Retina (tissue), 1 donor: ENCODE results near the gene MC1R.
"Not testable (repeated sequence)": the region's sequence is repeated elsewhere in the genome, so short reads cannot be mapped to it uniquely, and the experiment has no call there.

ENCODE experiments used
- DNase-seq: peaks from one replicate; pipeline ENCODE4 v3.0.0-alpha.2; 2016

The MC1R gene

DNA sequence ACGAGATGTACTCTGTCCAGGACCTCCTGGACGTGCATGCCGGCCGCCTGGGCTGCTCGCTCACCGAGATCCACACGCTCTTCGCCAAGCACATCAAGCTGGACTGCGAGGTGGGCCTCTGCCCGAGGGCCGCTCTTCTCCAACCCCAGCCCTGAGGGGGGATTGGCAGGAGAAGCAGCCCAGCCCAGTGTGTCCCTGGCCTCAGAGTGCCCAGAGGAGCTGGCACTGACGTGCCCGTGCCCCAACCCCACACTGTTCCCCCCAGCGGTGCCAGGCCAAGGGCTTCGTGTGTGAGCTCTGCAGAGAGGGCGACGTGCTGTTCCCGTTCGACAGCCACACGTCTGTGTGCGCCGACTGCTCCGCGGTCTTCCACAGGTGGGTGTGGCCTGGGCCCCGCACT is 45.5 kb downstream of the MC1R start:
- DNase-seq, result no peak

DNA sequence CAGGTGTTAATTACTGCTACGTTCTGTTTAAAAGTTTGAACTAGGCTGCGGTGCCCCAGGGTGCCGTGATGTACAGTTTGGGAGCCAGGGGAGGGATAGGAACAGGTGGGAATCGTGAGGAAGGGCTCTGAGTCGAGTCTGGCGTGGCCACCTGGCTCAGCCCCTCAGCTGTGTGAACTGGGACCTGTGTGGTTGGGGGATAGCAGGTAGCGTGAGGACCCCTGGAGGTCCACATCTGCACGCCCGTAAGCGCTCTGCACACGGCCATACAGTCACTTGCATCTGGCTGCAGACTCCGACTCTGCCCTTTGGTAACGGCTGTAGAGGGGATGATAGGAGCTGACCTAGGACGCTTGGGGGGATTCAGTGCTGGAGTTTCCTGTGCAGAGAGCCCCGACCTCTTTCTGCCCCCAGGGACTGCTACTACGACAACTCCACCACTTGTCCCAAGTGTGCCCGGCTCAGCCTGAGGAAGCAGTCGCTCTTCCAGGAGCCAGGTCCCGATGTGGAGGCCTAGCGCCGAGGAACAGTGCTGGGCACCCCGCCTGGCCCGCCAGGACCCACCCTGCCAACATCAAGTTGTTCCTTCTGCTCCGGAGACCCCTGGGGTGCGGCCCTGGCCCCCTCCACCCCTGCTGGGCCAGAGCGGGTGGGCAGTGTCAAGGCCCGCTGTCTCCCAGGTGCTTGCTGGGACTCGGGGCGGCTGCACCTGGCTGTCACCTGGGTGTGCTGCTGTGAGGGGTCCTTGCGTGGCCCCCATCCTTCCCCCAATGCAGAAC is 47.0 kb downstream of the MC1R start:
- no peak for DNase-seq

DNA sequence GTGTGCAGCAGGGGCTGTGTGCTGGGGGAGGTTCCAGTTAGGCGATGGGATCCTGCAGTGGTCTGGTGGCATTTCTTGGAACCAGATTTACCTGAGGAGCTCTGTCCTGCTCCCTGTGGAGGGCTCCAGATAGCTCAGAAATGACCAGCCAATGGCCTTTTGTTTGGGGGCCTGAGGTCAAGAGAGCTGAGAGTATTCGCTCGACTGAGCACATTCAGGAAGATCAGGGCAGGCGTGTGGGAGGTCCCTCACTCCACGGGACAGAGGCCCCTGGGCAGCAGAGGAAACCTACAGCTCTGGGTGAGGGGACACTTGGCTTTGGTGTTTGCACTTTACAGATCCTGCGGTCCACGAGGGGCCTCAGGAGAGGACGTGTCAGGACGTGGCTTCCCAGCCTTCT is 48.1 kb downstream of the MC1R start:
- DNase-seq, result peak; percentile 28

DNA sequence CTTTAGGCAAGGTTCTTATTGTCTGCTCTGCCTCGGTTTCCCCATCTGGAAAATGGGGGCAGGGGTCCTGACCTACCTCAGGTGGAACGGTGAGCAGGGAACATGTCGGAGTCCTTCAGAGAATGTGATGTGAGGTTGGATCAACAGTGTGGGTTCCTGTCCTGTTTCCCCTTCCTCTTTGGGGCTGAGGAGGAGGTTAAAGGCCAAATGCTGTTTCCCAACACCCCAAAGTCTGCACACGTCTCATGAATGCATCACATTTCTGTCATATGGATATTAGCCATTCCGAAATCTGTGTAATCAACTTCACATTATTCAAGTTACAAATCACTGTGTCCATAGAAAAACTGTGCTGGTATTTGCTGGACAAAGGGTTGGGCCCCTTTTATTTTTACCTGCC is 48.8 kb downstream of the MC1R start:
- not testable (repeated sequence) for DNase-seq

DNA sequence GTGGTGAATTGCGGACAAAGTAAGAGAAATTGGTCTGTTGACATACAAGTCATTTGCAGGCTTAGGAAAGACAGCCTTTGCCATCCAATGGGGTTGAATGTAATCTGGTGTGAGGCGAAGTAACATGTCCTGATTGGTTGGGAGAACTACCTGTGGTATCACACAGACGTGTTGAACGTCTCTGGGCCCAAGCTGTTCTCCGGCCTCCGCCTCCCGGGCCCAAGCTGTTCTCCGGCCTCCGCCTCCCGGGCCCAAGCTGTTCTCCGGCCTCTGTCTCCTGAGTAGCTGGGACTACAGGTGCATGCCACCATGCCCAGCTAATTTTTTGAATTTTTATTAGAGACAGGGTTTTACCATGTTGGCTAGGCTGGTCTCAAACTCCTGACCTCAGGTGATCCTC is 49.4 kb downstream of the MC1R start:
- DNase-seq, result not testable (repeated sequence)

DNA sequence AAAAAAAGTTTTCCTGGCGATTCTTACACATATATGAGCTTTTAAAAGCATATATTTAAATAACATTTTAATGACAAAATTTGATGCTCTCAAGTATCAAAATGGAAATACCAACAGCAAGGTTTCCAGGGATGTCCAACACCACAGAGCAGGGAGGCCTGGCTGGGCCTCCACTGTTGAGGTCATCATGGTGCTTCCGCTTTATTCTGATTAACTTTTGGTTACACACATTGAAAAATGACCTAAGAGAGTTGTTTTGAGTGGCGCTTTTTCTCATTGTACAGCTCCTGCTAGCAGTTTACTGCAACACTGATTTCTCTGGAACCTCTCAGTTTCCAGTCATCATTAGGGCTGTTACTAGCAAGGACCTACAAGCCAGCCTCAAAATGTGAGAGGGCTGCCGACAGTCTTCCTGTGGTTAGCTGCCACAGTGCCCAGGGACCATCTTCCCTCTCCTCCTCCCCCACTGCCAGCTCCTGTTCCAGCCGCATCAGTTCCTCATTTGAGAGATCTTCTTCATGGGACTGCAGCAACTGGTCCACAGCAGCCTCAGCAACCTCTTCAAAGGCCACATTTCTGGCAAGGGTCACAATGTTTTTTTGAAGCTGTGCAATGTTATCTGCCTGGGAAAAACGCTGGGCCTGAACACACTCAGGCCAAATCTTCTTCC is 51.2 kb downstream of the MC1R start:
- no peak for DNase-seq
